ENCODE results near the gene ARL6IP5.
A peak's percentile ranks its signal among the peaks of the same experiment; 100 is the strongest.

The ARL6IP5 gene

GRCh38 chr3:69116897-69117296 is 32.2 kb downstream of the ARL6IP5 start:
- DNase-seq (ENCODE audit: low spot score) = no peak

GRCh38 chr3:69118555-69118954 is 33.8 kb downstream of the ARL6IP5 start:
- DNase-seq (ENCODE audit: low spot score) = no peak

- no peak for DNase-seq (ENCODE audit: low spot score)
These were observed 34.4 kb downstream of the ARL6IP5 start for GRCh38 chr3:69119138-69119537.

GRCh38 chr3:69119681-69120080 is 34.9 kb downstream of the ARL6IP5 start:
- DNase-seq (ENCODE audit: low spot score) = no peak

GRCh38 chr3:69120879-69121464 is 36.2 kb downstream of the ARL6IP5 start:
- peak; percentile 88 for DNase-seq (ENCODE audit: low spot score)

GRCh38 chr3:69121513-69121912 is 36.8 kb downstream of the ARL6IP5 start:
- DNase-seq (ENCODE audit: low spot score) = no peak

GRCh38 chr3:69121950-69122349 is 37.2 kb downstream of the ARL6IP5 start:
- no peak for DNase-seq (ENCODE audit: low spot score)

- no peak for DNase-seq (ENCODE audit: low spot score)
These were observed 37.7 kb downstream of the ARL6IP5 start, which contains the start of gene LMOD3 for GRCh38 chr3:69122403-69122802. Gene LMOD3 (minus strand): TSS chr3:69122595. CDS start chr3:69122386, 209 bp downstream.

GRCh38 chr3:69126216-69126615 is 41.5 kb downstream of the ARL6IP5 start:
- DNase-seq (ENCODE audit: low spot score) = no peak

- no peak for DNase-seq (ENCODE audit: low spot score)
These were observed 42.3 kb downstream of the ARL6IP5 start for GRCh38 chr3:69126999-69127398.

GRCh38 chr3:69128509-69128908 is 43.8 kb downstream of the ARL6IP5 start:
- no peak for DNase-seq (ENCODE audit: low spot score)

- no peak for DNase-seq (ENCODE audit: low spot score)
These were observed 44.8 kb downstream of the ARL6IP5 start for GRCh38 chr3:69129531-69129930.

GRCh38 chr3:69130689-69131088 is 46.0 kb downstream of the ARL6IP5 start:
- peak; percentile 14 for DNase-seq (ENCODE audit: low spot score)

- no peak for DNase-seq (ENCODE audit: low spot score)
These were observed 52.3 kb downstream of the ARL6IP5 start for GRCh38 chr3:69137005-69137404.

GRCh38 chr3:69137412-69137811 is 52.7 kb downstream of the ARL6IP5 start:
- no peak for DNase-seq (ENCODE audit: low spot score)

GRCh38 chr3:69141313-69141712 is 56.6 kb downstream of the ARL6IP5 start:
- no peak for DNase-seq (ENCODE audit: low spot score)

GRCh38 chr3:69142090-69142489 is 57.4 kb downstream of the ARL6IP5 start:
- no peak for DNase-seq (ENCODE audit: low spot score)

- no peak for DNase-seq (ENCODE audit: low spot score)
These were observed 58.2 kb downstream of the ARL6IP5 start for GRCh38 chr3:69142797-69143454.

- no peak for DNase-seq (ENCODE audit: low spot score)
These were observed 58.9 kb downstream of the ARL6IP5 start for GRCh38 chr3:69143612-69144011.

GRCh38 chr3:69144631-69145245 is 60.0 kb downstream of the ARL6IP5 start:
- DNase-seq (ENCODE audit: low spot score) = no peak

GRCh38 chr3:69145688-69146087 is 61.0 kb downstream of the ARL6IP5 start:
- no peak for DNase-seq (ENCODE audit: low spot score)

- no peak for DNase-seq (ENCODE audit: low spot score)
These were observed 64.8 kb downstream of the ARL6IP5 start for GRCh38 chr3:69149586-69149985.
